Mesothelial cell of epicardium (in vitro differentiated cells): Measurements from ENCODE around the gene UPF1. TPM values are rescaled to one million over a fixed set of nuclear protein-coding genes. Genes with fewer than 3 reads are reported as not detected.

ENCODE experiments used
- DNase-seq, 2 experiments: peaks; one replicate each; pipeline ENCODE4 v3.0.0; 2021; ENCODE audit warnings: low spot score in 2 of 2; ENCODE audit not compliant: unreplicated experiment in 2 of 2
- H3K27ac Mint-ChIP-seq: 2 replicates; pipeline ENCODE4 v1.8.0; 2021; ENCODE audit warnings: mixed read lengths
- H3K27me3 Mint-ChIP-seq: 2 replicates; pipeline ENCODE4 v1.8.0; 2021; ENCODE audit warnings: low read depth, mixed read lengths
- H3K36me3 Mint-ChIP-seq: 2 replicates; pipeline ENCODE4 v1.8.0; 2021; ENCODE audit warnings: mixed read lengths
- H3K4me1 Mint-ChIP-seq: 2 replicates; pipeline ENCODE4 v1.8.0; 2021; ENCODE audit warnings: mixed read lengths
- H3K4me3 Mint-ChIP-seq: 2 replicates; pipeline ENCODE4 v1.8.0; 2021; ENCODE audit warnings: mild to moderate bottlenecking, moderate library complexity, mixed read lengths
- H3K9me3 Mint-ChIP-seq: 2 replicates; pipeline ENCODE4 v1.8.0; 2021; ENCODE audit warnings: mixed read lengths
- CTCF ChIP-seq: fragments of 200-600 bp; sonication (generic); IDR thresholded peaks from one replicate; pipeline ENCODE4 v1.5.0; 2021; ENCODE audit warnings: antibody characterized with exemption; ENCODE audit not compliant: unreplicated experiment
- total RNA-seq: library from RNA; stranded (reverse); gene quantifications from 3 replicates; pipeline ENCODE4 v1.2.1, GENCODE V29; 2021

UPF1 gene
- total RNA-seq, 1 donor from 2014 or later = 73.3 TPM

- no peak for TF ChIP-seq CTCF
- peaks cover 4% of the 10 kb centered on the region for H3K4me1 Mint-ChIP-seq
- no peaks in the 10 kb centered on the region for H3K9me3 Mint-ChIP-seq
- H3K36me3 Mint-ChIP-seq = peaks cover 24% of the 10 kb centered on the region
- no peak for DNase-seq
- no peak overlapping the region for H3K4me3 Mint-ChIP-seq
- H3K27me3 Mint-ChIP-seq = no peaks in the 10 kb centered on the region
- H3K27ac Mint-ChIP-seq = no peak overlapping the region
Measured at GRCh38 chr19:18854982-18855381, 23.2 kb downstream of the UPF1 start.

- Mint-ChIP-seq H3K4me1 (no peaks in the 10 kb centered on the region), H3K9me3 (no peaks in the 10 kb centered on the region), H3K27me3 (no peaks in the 10 kb centered on the region), H3K27ac (no peak overlapping the region), H3K36me3 (peaks cover 21% of the 10 kb centered on the region), H3K4me3 (no peak overlapping the region)
- no peak for TF ChIP-seq CTCF
- no peak for DNase-seq
Measured at GRCh38 chr19:18855647-18856384, 24.1 kb downstream of the UPF1 start.

- no peaks in the 10 kb centered on the region for H3K27me3 Mint-ChIP-seq
- DNase-seq = no peak
- no peaks in the 10 kb centered on the region for H3K4me1 Mint-ChIP-seq
- H3K36me3 Mint-ChIP-seq = peaks cover 22% of the 10 kb centered on the region
- H3K27ac Mint-ChIP-seq = no peak overlapping the region
- TF ChIP-seq CTCF = no peak
- H3K9me3 Mint-ChIP-seq = no peaks in the 10 kb centered on the region
- no peak overlapping the region for H3K4me3 Mint-ChIP-seq
Measured at GRCh38 chr19:18856385-18857126, 24.8 kb downstream of the UPF1 start.

- no peak for TF ChIP-seq CTCF
- Mint-ChIP-seq H3K4me3 (no peak overlapping the region), H3K27me3 (no peaks in the 10 kb centered on the region), H3K9me3 (no peaks in the 10 kb centered on the region), H3K36me3 (peaks cover 26% of the 10 kb centered on the region), H3K4me1 (no peaks in the 10 kb centered on the region), H3K27ac (no peak overlapping the region)
- DNase-seq = no peak
Measured at GRCh38 chr19:18857223-18857622, 25.5 kb downstream of the UPF1 start.

- H3K27ac Mint-ChIP-seq = no peak overlapping the region
- H3K9me3 Mint-ChIP-seq = no peaks in the 10 kb centered on the region
- H3K4me3 Mint-ChIP-seq = no peak overlapping the region
- no peak for TF ChIP-seq CTCF
- H3K36me3 Mint-ChIP-seq = peaks cover 28% of the 10 kb centered on the region
- no peaks in the 10 kb centered on the region for H3K27me3 Mint-ChIP-seq
- DNase-seq = no peak
- H3K4me1 Mint-ChIP-seq = no peaks in the 10 kb centered on the region
Measured at GRCh38 chr19:18858906-18859646, 27.3 kb downstream of the UPF1 start.
